Activated T-helper 17 cell treated with anti-CD3 and anti-CD28 coated beads, Interleukin-2, amount 50 U/mL, for 72 hours (primary cell): Measurements from ENCODE around the gene TOMM20L. TPM values are rescaled to one million over a fixed set of nuclear protein-coding genes. Genes with fewer than 3 reads are reported as not detected.
"Not testable (repeated sequence)": the region's sequence is repeated elsewhere in the genome, so short reads cannot be mapped to it uniquely, and the experiment has no call there.

Source experiments
- ATAC-seq: fragments of 150-1000 bp; cut with Tn5 transposase; replicated peaks from 2 replicates; pipeline ENCODE4 v1.10.0; 2021; ENCODE audit warnings: mild to moderate bottlenecking, moderate library complexity
- H3K27ac Mint-ChIP-seq: one replicate; pipeline ENCODE4 v1.8.0; 2022; ENCODE audit warnings: mixed read lengths
- H3K27me3 Mint-ChIP-seq: one replicate; pipeline ENCODE4 v1.8.0; 2022; ENCODE audit warnings: mixed read lengths
- H3K36me3 Mint-ChIP-seq: one replicate; pipeline ENCODE4 v1.8.0; 2022; ENCODE audit warnings: low read depth, mild to moderate bottlenecking, mixed read lengths
- H3K4me1 Mint-ChIP-seq: one replicate; pipeline ENCODE4 v1.8.0; 2022; ENCODE audit warnings: mixed read lengths
- H3K4me3 Mint-ChIP-seq: one replicate; pipeline ENCODE4 v1.8.0; 2022; ENCODE audit warnings: mild to moderate bottlenecking, mixed read lengths
- H3K9me3 Mint-ChIP-seq: one replicate; pipeline ENCODE4 v1.8.0; 2022; ENCODE audit warnings: mixed read lengths
- total RNA-seq, 2 donors: library from RNA; stranded (reverse); gene quantifications; one replicate each; pipeline ENCODE4 v1.2.3, GENCODE V29; 2022

TOMM20L gene
- total RNA-seq, 2 donors from 2014 or later: not detected

DNA sequence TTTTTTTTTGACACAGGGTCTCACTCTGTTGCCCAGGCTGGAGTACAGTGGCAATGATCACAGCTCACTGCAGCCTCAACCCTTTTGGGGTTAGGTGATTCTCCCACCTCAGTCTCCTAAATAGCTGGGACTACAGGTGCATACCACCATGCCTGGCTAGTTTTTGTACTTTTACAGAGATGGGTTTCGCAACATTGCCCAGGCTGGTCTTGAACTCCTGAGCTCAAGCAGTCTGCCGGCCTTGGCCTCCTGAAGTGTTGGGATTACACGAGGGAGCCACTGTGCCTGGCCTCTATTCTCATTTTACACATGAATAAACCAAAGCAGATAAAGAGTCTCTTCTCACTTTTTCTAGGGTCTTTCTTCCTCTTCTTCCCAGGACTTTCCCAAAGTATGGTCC lies 3.2 kb downstream of the TOMM20L start:
- no peaks in the 10 kb centered on the region for H3K27me3 Mint-ChIP-seq
- no peak overlapping the region for H3K4me3 Mint-ChIP-seq
- ATAC-seq: no peak
- no peaks in the 10 kb centered on the region for H3K9me3 Mint-ChIP-seq
- H3K36me3 Mint-ChIP-seq: peaks cover 4% of the 10 kb centered on the region
- no peak overlapping the region for H3K27ac Mint-ChIP-seq
- peaks cover 5% of the 10 kb centered on the region for H3K4me1 Mint-ChIP-seq

DNA sequence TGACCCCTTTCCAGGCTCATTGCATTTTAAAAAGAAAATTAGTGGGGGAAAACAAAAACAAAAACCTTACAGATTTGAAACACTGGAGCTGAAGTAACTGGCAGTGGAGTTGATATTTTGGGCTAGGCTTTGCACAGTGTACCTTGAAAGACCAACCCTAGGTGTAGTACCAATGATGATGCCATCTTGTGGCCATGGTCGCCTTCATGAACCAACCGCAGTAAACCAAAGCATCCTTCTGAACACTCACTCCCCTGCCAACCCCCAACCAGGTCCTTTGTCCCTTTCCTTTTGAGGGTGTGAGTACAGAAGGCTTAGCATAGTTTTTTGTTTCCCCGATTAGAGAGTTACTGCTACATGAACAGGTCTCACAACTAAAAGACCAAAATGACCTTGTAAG lies 5.9 kb downstream of the TOMM20L start:
- peak; percentile 35 for ATAC-seq
- Mint-ChIP-seq H3K27ac (no peak overlapping the region), H3K4me3 (no peak overlapping the region), H3K4me1 (peaks cover 5% of the 10 kb centered on the region), H3K27me3 (no peaks in the 10 kb centered on the region), H3K9me3 (no peaks in the 10 kb centered on the region), H3K36me3 (peaks cover 14% of the 10 kb centered on the region)

DNA sequence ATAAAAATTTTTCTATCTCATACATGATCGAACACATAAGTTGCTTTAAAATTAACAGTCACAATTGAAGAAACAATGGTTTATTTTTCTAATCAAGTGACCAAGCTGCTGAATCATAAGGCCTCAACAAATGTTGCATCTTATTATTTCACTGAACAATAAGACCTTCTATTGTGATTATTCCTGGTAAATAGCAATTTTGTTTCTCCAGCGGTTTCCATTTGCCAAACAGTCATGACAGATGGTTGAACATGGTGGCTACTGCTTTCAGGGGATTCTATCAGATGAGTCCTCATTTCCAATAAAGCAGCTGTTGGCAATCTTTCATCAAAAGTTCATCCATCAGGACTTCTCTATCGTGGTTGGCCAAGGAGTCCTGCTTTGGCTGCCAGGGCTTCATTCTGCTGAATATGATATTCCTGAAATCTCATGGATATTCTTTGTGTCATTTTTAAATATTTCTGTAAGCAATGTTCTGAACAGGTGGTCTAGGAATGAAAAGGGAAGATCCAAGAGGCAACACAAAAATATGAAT lies 13.0 kb downstream of the TOMM20L start:
- H3K4me3 Mint-ChIP-seq: no peak overlapping the region
- H3K27ac Mint-ChIP-seq: no peak overlapping the region

DNA sequence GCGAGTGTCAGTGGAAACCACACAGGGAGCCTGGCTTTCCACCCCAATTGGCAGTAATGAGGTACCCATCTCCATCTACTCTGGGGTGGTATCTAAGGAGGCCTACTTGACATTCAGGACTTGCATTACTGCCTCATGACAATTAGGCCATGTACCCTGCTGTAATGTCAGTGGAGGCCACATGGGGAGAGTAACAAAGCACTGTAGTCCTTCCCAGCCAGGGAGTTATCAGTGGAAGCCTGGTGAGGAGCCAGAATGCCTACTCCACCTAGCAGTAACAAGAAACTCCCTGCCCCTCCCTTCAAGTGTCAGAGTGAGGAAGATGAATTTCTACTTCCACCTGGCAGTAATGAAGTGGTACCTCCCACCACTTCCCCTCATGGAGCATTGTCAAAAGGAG lies 19.1 kb downstream of the TOMM20L start:
- Mint-ChIP-seq H3K4me1 (peaks cover 14% of the 10 kb centered on the region), H3K9me3 (no peaks in the 10 kb centered on the region), H3K36me3 (peaks cover 93% of the 10 kb centered on the region), H3K4me3 (no peak overlapping the region), H3K27me3 (no peaks in the 10 kb centered on the region), H3K27ac (no peak overlapping the region)
- ATAC-seq: no peak

More for the DNA sequence above, 13.0 kb downstream of the TOMM20L start:
- no peak for ATAC-seq
- no peaks in the 10 kb centered on the region for H3K4me1 Mint-ChIP-seq
- peaks cover 76% of the 10 kb centered on the region for H3K36me3 Mint-ChIP-seq
- H3K9me3 Mint-ChIP-seq: no peaks in the 10 kb centered on the region
- no peaks in the 10 kb centered on the region for H3K27me3 Mint-ChIP-seq

DNA sequence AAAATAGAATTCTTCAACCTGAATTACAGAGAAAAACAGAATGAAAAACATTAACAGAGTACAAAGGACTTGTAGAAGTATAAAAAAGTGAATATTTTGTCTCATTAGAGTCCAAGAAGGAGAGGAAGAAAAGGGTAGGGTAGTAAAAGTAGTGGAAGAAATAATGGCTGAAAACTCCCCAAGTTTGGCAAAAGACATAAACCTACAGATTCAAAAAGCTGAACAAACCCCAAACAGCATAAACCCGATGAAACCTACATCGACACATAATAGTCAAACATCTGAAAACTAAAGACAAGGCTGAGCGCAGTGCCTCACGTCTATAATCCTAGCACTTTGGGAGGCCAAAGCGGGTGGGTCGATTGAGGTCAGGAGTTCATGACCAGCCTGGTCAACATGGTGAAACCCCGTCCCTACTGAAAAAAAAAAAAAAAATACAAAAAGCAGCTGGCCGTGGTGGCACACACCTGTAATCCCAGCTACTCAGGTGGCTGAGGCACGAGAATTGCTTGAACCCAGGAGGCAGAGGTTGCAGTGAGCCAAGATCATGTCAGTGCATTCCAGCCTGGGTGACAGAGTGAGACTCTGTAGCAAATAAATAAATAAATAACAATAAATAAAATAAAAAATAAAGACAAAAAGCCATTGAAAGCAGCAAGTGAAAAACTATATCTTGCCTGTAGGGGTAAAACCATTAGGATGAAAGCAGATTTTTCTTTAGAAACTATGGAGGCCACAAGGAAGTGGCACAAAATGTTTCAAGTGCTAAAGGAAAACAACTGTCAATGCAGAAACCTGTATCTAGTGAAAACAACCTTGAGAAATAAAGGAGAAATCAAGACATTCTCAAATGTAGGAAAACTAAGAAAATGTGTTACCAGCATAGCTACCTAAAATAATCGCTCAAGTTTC lies 20.2 kb downstream of the TOMM20L start:
- Mint-ChIP-seq H3K27ac (peak overlapping the region; percentile 40), H3K36me3 (peaks cover 93% of the 10 kb centered on the region), H3K27me3 (no peaks in the 10 kb centered on the region), H3K4me3 (no peak overlapping the region), H3K9me3 (no peaks in the 10 kb centered on the region), H3K4me1 (peaks cover 14% of the 10 kb centered on the region)
- no peak for ATAC-seq

DNA sequence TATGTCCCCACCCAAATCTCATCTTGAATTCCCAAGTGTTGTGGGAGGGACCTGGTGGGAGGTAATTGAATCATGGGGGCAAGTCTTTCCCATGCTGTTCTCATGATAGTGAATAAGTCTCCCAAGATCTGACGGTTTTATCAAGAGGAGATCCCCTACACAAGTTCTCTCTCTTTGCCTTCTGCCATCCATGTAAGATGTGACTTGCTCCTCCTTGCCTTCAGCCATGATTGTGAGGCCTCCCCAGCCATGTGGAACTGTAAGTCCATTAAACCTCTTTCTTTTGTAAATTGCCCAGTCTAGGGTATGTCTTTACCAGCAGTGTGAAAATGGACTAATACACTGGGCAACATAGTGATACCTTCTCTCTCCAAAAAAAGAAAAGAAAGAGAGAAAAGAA lies 21.2 kb downstream of the TOMM20L start:
- Mint-ChIP-seq H3K4me1 (peaks cover 14% of the 10 kb centered on the region), H3K27ac (peak overlapping the region; percentile 55), H3K36me3 (peaks cover 93% of the 10 kb centered on the region)
- ATAC-seq, H3K9me3 Mint-ChIP-seq, H3K27me3 Mint-ChIP-seq, H3K4me3 Mint-ChIP-seq: not testable (repeated sequence)

DNA sequence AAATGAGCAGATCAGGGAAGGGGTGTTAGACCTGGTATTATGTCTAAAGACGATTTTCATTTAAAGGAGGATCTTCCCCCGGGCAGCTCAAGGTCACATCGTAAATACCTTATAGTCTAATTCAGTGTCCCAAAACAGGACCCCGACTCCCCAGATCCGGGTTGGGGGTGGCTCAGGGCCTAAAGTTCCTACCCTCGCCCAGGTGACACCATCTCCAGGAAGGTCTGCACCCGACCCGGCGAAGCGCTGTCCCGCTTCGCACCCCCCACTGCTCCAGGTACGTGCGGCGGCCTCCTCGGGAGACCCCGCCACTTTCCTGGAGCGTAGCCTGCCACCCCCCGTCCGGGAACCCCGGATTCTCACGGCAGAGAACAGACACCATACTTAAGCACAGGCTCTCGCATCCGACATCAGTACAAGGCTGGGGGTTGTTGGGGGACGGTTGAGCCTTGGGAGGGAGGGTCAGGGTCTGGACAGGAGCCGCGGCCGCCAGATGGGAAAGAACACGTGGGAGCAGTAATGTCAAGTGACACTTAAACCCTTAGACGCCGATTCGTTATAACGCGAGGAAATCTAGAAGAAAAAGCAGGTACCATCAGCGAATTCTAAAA lies 31.0 kb downstream of the TOMM20L start:
- Mint-ChIP-seq H3K4me1 (peaks cover 26% of the 10 kb centered on the region), H3K4me3 (peak overlapping the region; percentile 86), H3K27me3 (no peaks in the 10 kb centered on the region), H3K9me3 (no peaks in the 10 kb centered on the region), H3K27ac (peak overlapping the region; percentile 93), H3K36me3 (peaks cover 67% of the 10 kb centered on the region)
- ATAC-seq: peak; percentile 18

DNA sequence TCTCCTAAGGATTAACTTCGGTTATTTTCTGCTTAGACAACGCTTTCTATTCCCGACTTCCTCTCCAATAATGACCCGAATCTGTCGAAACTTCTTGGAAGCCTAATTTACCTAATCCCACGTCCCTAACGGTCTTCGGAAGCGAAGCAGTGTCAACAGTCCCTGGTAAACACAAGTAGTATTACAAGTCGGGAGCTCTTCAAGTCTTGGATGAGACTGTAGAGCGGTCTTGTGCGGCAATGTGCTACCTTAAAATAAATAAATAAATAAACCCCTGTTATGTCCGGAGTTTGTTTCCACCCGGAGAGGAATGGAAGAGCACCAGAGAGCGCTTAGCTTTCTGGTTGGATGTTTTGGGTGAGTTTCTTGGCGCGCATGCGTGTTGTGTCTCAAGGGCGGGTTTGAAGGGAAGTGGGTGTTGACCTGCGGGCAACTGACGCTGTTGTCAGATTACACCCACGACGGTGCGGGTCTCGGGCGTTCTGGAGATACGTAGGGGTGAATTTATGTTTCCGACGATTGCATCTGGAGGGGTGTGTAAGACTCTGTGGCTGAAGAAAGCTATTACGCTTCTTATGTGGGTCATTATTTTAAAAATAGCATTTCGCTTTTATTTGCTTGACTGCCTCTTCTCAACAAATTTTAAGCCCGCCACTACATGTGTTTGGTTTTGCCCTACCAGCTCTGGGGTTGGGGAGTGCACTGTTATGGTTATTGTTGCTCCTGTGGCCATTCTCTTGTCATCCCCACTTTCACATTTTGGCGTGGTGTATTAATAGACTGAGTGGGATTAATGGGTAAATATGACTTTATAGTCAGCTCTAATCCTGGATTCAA lies 31.8 kb downstream of the TOMM20L start, which contains the start of the genes KIAA0586 and TIMM9:
KIAA0586 (plus strand) TSS at position 439 of the 837 bp plus-strand sequence. CDS start 546 bp downstream, outside the sequence.
TIMM9 (minus strand) TSS at position 251 of the 837 bp plus-strand sequence. CDS start 15,586 bp downstream, outside the sequence.
- Mint-ChIP-seq H3K9me3 (no peaks in the 10 kb centered on the region), H3K4me3 (peak within 1 kb of the TSS; percentile 86), H3K4me1 (peaks cover 26% of the 10 kb centered on the region), H3K27me3 (no peaks in the 10 kb centered on the region), H3K27ac (peak within 1 kb of the TSS; percentile 93), H3K36me3 (peaks cover 65% of the 10 kb centered on the region)
- ATAC-seq: peak; percentile 77

DNA sequence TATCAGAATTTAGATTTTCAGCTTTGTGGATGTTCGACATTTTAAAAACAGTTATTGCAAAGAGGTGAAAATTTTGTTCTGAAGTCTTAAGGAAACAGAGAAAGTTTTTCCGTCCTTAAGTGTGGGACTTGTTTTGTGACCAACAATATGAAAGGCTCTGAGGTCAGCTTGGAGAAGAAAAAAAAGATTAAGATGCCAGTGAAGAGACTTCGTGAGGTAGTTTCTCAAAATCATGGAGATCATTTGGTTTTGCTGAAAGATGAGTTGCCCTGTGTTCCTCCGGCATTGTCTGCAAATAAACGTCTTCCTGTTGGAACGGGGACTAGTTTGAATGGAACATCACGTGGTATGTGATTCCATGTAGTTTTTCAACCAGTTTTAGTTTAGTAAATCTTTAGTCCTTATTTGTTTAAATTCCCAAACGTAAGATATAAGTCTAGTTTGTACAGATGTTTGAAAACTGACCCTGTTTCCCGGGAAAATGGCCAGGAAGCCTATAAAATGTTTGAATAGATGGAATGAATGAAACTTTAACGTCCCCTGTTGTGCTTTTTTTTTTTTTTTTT lies 32.5 kb downstream of the TOMM20L start:
- peaks cover 65% of the 10 kb centered on the region for H3K36me3 Mint-ChIP-seq
- peak overlapping the region; percentile 86 for H3K4me3 Mint-ChIP-seq
- peak overlapping the region; percentile 93 for H3K27ac Mint-ChIP-seq
- no peaks in the 10 kb centered on the region for H3K27me3 Mint-ChIP-seq
- H3K4me1 Mint-ChIP-seq: peaks cover 26% of the 10 kb centered on the region
- ATAC-seq: no peak
- no peaks in the 10 kb centered on the region for H3K9me3 Mint-ChIP-seq

DNA sequence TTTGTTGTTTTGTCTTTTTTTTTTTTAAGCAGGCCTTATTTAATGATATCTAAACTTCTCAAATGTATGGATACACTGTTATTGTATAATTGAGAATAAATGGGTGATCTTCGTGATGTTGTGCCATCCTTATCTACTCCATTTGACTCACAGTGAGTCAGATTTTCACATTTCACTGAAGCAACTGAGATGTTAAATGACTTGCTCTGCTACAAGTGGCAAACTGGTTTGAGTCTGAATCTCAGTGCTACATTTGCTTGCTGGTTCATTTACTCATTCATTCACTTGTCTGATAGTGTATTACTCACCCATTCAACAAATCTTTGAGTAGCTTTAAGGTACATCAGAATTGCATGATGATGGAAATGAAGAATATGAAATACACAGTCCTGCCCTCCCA lies 34.4 kb downstream of the TOMM20L start:
- Mint-ChIP-seq H3K27me3 (no peaks in the 10 kb centered on the region), H3K4me3 (peak overlapping the region; percentile 86)

DNA sequence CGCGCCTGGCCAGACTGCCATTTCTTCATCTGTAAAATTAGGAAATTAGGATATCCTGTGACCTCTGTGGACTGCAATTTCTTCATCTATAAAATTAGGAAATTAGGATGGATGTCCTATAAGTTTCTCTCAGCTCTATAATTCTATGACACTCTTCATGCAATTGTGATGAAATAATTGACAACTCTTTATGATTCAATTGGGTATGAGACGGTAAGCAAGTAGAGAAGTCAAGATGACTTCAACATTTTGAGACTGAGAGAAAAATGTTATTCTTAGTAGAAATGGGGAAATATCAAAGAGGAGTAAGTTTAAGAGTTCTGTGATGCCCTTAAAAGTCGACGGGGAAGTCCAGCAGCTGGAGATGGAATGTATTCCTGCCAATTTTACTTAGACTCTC lies 43.7 kb downstream of the TOMM20L start:
- Mint-ChIP-seq H3K9me3 (no peaks in the 10 kb centered on the region), H3K27me3 (no peaks in the 10 kb centered on the region)
- ATAC-seq: no peak

More for the DNA sequence above, 34.4 kb downstream of the TOMM20L start:
- H3K4me1 Mint-ChIP-seq: peaks cover 20% of the 10 kb centered on the region
- H3K27ac Mint-ChIP-seq: peak overlapping the region; percentile 93
- ATAC-seq: peak; percentile 83
- H3K36me3 Mint-ChIP-seq: peaks cover 65% of the 10 kb centered on the region
- H3K9me3 Mint-ChIP-seq: no peaks in the 10 kb centered on the region

DNA sequence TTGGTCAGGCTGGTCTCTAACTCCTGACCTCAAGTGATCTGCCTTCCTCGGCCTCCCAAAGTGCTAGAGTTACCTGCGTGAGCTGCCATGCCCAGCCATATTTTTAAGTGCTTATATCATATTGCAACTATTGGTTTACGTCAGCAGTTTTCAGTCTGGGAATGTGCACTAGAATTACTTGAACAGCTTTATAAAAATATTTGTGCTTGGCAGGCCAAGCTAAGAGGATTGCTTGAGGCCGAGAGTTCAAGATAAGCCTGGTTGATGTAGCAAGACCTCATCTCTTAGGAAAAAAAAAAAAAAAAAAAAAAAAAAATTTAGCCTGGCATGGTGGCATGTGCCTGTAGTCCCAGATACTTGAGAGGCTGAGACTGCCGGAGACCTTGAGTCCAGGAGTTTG lies 48.9 kb downstream of the TOMM20L start:
- H3K4me3 Mint-ChIP-seq: no peak overlapping the region
- no peak overlapping the region for H3K27ac Mint-ChIP-seq
- H3K4me1 Mint-ChIP-seq: no peaks in the 10 kb centered on the region
- H3K9me3 Mint-ChIP-seq: no peaks in the 10 kb centered on the region
- H3K27me3 Mint-ChIP-seq: no peaks in the 10 kb centered on the region
- ATAC-seq: no peak
- H3K36me3 Mint-ChIP-seq: peaks cover 76% of the 10 kb centered on the region

More for the DNA sequence above, 43.7 kb downstream of the TOMM20L start:
- Mint-ChIP-seq H3K4me3 (no peak overlapping the region), H3K4me1 (peaks cover 5% of the 10 kb centered on the region), H3K27ac (no peak overlapping the region), H3K36me3 (peaks cover 90% of the 10 kb centered on the region)

DNA sequence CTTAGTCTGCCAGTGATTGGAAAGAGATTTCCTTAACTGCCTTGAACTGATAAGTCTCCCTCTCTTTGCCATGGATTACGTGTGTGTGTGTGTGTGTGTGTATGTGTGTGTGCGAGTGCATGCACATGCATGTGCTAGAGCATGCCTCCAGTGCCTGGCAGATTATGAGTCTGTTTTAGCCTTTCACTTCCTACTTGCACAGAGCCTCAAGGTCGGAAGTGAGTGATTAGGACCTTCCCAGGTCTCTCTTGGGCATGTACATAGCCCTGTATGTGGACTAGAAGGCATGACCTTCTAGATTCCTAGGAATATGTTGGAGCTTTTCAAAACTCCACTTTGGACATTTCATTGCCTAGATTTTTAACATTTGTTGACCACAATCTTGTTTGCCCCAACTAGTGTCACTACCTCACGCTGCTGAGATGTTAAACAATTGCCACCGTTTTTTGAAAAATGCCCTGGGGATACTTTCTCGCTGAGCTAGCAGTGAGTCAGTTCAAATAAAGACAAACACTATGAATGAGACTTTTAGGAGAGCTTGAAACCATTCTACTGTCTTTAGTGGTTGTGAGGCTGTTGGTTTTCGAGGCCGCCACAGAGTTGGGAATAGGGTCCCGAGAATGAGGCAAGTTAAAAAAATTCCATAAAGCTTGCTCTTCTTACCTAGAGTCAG lies 60.0 kb downstream of the TOMM20L start:
- Mint-ChIP-seq H3K27ac (peak overlapping the region; percentile 31), H3K36me3 (peaks cover 94% of the 10 kb centered on the region), H3K9me3 (no peaks in the 10 kb centered on the region), H3K4me3 (no peak overlapping the region), H3K27me3 (no peaks in the 10 kb centered on the region), H3K4me1 (peaks cover 4% of the 10 kb centered on the region)
- no peak for ATAC-seq
